GM23338 (cell line): Measurements from ENCODE around the gene DCDC1. TPM values are rescaled to one million over a fixed set of nuclear protein-coding genes. Genes with fewer than 3 reads are reported as not detected.

ENCODE experiments used
- ATAC-seq: fragments of 200-7000 bp; cut with Tn5 transposase; 3 replicates; pipeline ENCODE4 v1.9.1; 2020
- DNase-seq: peaks from one replicate; pipeline ENCODE4 v3.0.0-alpha.2; 2015; ENCODE audit warnings: low spot score
- H2AFZ ChIP-seq: fragments of 200-600 bp; sonication (generic); 2 replicates; pipeline ENCODE4 v1.8.0; 2016; ENCODE audit warnings: antibody characterized with exemption, mild to moderate bottlenecking, moderate library complexity
- H3F3A ChIP-seq: fragments of 200-600 bp; sonication (generic); replicated peaks from 2 replicates; pipeline ENCODE4 v1.8.0; 2017; ENCODE audit warnings: antibody characterized with exemption, mixed run types, low read depth
- H3K27ac ChIP-seq: fragments of 200-600 bp; sonication (generic); 2 replicates; pipeline ENCODE4 v1.6.1; 2016; ENCODE audit warnings: low read depth
- H3K27me3 ChIP-seq: fragments of 200-600 bp; sonication (generic); 2 replicates; pipeline ENCODE4 v1.8.0; 2016; ENCODE audit warnings: mild to moderate bottlenecking, mixed run types, moderate library complexity; ENCODE audit not compliant: insufficient read depth
- H3K36me3 ChIP-seq: fragments of 200-600 bp; sonication (generic); 2 replicates; pipeline ENCODE4 v1.8.0; 2016; ENCODE audit warnings: mild to moderate bottlenecking; ENCODE audit not compliant: insufficient read depth
- H3K4me1 ChIP-seq: fragments of 200-600 bp; sonication (generic); 2 replicates; pipeline ENCODE4 v1.8.0; 2016; ENCODE audit warnings: mild to moderate bottlenecking, moderate library complexity; ENCODE audit not compliant: insufficient read depth
- H3K4me2 ChIP-seq: fragments of 200-600 bp; sonication (generic); 2 replicates; pipeline ENCODE4 v1.7.1; 2017; ENCODE audit warnings: mixed run types
- H3K4me3 ChIP-seq: fragments of 200-600 bp; sonication (generic); 2 replicates; pipeline ENCODE4 v1.6.1; 2016; ENCODE audit warnings: mixed run types
- H3K79me2 ChIP-seq: fragments of 200-600 bp; sonication (generic); replicated peaks from 2 replicates; pipeline ENCODE4 v1.8.0; 2017; ENCODE audit warnings: mild to moderate bottlenecking; ENCODE audit not compliant: insufficient read depth
- H3K9me2 ChIP-seq: fragments of 200-600 bp; sonication (generic); 2 replicates; pipeline ENCODE4 v1.8.0; 2017; ENCODE audit not compliant: insufficient read depth
- H4K20me1 ChIP-seq: fragments of 200-600 bp; sonication (generic); replicated peaks from 2 replicates; pipeline ENCODE4 v1.8.0; 2017; ENCODE audit warnings: mild to moderate bottlenecking; ENCODE audit not compliant: insufficient read depth
- H3K27ac Mint-ChIP-seq: 2 replicates; pipeline ENCODE4 v1.8.0; 2020; ENCODE audit warnings: inconsistent platforms, mild to moderate bottlenecking, moderate library complexity, mixed read lengths
- H3K27me3 Mint-ChIP-seq: 3 replicates; pipeline ENCODE4 v1.8.0; 2022; ENCODE audit warnings: low read depth, mild to moderate bottlenecking, moderate library complexity, mixed read lengths, inconsistent platforms; ENCODE audit not compliant: insufficient read depth, poor library complexity
- H3K36me3 Mint-ChIP-seq: 3 replicates; pipeline ENCODE4 v1.8.0; 2021; ENCODE audit warnings: low read depth, mild to moderate bottlenecking, inconsistent platforms, moderate library complexity, mixed read lengths
- H3K4me1 Mint-ChIP-seq: 3 replicates; pipeline ENCODE4 v1.8.0; 2020; ENCODE audit warnings: mild to moderate bottlenecking, inconsistent platforms, mixed read lengths
- H3K4me3 Mint-ChIP-seq: 3 replicates; pipeline ENCODE4 v1.8.0; 2021; ENCODE audit warnings: moderate library complexity, mild to moderate bottlenecking, inconsistent platforms, mixed read lengths
- H3K9me3 Mint-ChIP-seq: 3 replicates; pipeline ENCODE4 v1.8.0; 2020; ENCODE audit warnings: moderate library complexity, mild to moderate bottlenecking, inconsistent platforms, mixed read lengths
- JUNB ChIP-seq: IDR thresholded peaks from one replicate; pipeline ENCODE4 v1.6.1; 2016; ENCODE audit warnings: antibody characterized with exemption; ENCODE audit not compliant: unreplicated experiment
- ZNF331 ChIP-seq: fragments of 250-450 bp; sonication (Bioruptor Pico); IDR thresholded peaks from 2 replicates; pipeline ENCODE4 v1.5.0; 2020; ENCODE audit warnings: low read depth, mild to moderate bottlenecking, moderate library complexity
- ZNF462 ChIP-seq: fragments of 250-450 bp; sonication (Bioruptor Pico); IDR thresholded peaks from 2 replicates; pipeline ENCODE4 v1.5.0; 2020; ENCODE audit warnings: mild to moderate bottlenecking, moderate library complexity
- polyA plus RNA-seq: library from polyadenylated mRNA; unstranded; fragments of >200 nt; fragmentation: Nextera tagmentation; extraction: Ambion mirVana; gene quantifications from 2 replicates; pipeline ENCODE4 v1.2.1, GENCODE V29; 2016
- total RNA-seq: library from RNA; depleted of rRNA; stranded (reverse); fragments of >200 nt; shearing (Covaris generic); gene quantifications from 2 replicates; pipeline ENCODE4 v1.2.3, GENCODE V29; 2014
- TF ChIP-seq, protein P1 (sequence below), 2 experiments: fragments of 200-600 bp in 1 of 2; sonication (generic) in 1 of 2; conservative IDR thresholded peaks; 2 replicates each; pipeline versions ENCODE4 v1.5.1 to v1.6.1; 2016 to 2017; ENCODE audit warnings: antibody characterized with exemption in 2 of 2, low read depth in 2 of 2, mild to moderate bottlenecking in 2 of 2, moderate library complexity in 1 of 2
- TF ChIP-seq, protein P2 (sequence below): IDR thresholded peaks from one replicate; pipeline ENCODE4 v1.6.1; 2018; ENCODE audit warnings: antibody characterized with exemption; ENCODE audit not compliant: unreplicated experiment

The DCDC1 gene
- total and polyA plus RNA-seq, 2 experiments from 2014 or later: 0.56 to 0.58 TPM

DNA sequence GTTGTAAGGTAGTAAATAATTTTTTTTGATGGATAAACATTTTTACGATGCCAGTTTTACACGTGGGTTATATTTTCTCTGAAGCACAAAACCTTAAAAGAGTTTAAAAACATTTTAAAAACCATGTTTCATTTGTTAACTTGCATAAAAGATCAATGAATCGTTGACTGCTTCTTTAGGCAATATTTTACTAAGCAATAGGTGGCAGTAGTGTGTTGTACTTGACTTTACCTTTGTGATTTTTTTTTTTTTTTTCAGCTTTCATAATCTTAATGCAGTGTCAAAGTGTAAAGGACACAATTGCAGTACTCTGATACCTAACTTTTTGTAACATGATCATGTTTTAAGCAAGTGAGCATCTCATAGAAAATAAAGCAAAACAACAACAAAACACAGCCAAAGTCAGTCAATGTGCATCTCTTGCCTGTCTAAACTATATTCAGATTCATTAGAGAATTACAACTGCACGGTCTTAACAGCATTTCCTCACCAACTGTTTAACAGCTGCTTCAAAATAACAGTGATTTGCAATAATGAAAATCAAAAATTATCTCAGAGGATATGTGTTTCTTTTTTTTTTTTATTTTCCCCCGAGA lies 27.8 kb upstream of the DCDC1 start:
- Histone ChIP-seq H3K36me3 (0 out of 2 replicates have a peak, but pooled peaks cover 5% of the 10 kb centered on the region), H3K4me2 (no peak overlapping the region), H2AFZ (no peak overlapping the region), H3K27me3 (no peaks in the 10 kb centered on the region), H3K9me2 (no peaks in the 10 kb centered on the region), H3F3A (no peaks in the 10 kb centered on the region), H4K20me1 (no peaks in the 10 kb centered on the region), H3K4me1 (no peaks in the 10 kb centered on the region), H3K79me2 (no peaks in the 10 kb centered on the region), H3K27ac (no peak overlapping the region), H3K4me3 (no peak overlapping the region)
- Mint-ChIP-seq H3K27me3 (no peaks in the 10 kb centered on the region), H3K4me1 (peaks cover 3% of the 10 kb centered on the region; the same call in 1 of the 3 replicates), H3K4me3 (no peak overlapping the region), H3K27ac (no peak overlapping the region), H3K36me3 (peaks cover 27% of the 10 kb centered on the region), H3K9me3 (0 out of 3 replicates have a peak, but pooled peaks cover 4% of the 10 kb centered on the region)
- ATAC-seq (no peak), DNase-seq (peak; percentile 56)
- TF ChIP-seq JUNB (no peak), ZNF462 (CRISPR knock-in tag) (no peak), ZNF331 (no peak)
- TF ChIP-seq, protein P1, sequence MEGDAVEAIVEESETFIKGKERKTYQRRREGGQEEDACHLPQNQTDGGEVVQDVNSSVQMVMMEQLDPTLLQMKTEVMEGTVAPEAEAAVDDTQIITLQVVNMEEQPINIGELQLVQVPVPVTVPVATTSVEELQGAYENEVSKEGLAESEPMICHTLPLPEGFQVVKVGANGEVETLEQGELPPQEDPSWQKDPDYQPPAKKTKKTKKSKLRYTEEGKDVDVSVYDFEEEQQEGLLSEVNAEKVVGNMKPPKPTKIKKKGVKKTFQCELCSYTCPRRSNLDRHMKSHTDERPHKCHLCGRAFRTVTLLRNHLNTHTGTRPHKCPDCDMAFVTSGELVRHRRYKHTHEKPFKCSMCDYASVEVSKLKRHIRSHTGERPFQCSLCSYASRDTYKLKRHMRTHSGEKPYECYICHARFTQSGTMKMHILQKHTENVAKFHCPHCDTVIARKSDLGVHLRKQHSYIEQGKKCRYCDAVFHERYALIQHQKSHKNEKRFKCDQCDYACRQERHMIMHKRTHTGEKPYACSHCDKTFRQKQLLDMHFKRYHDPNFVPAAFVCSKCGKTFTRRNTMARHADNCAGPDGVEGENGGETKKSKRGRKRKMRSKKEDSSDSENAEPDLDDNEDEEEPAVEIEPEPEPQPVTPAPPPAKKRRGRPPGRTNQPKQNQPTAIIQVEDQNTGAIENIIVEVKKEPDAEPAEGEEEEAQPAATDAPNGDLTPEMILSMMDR (conservative IDR thresholded peaks at IDR 0.05; ENCODE audit: low read depth in 2 of 2): peak in 1 of 2 experiments; percentile 78
- TF ChIP-seq, protein P2, sequence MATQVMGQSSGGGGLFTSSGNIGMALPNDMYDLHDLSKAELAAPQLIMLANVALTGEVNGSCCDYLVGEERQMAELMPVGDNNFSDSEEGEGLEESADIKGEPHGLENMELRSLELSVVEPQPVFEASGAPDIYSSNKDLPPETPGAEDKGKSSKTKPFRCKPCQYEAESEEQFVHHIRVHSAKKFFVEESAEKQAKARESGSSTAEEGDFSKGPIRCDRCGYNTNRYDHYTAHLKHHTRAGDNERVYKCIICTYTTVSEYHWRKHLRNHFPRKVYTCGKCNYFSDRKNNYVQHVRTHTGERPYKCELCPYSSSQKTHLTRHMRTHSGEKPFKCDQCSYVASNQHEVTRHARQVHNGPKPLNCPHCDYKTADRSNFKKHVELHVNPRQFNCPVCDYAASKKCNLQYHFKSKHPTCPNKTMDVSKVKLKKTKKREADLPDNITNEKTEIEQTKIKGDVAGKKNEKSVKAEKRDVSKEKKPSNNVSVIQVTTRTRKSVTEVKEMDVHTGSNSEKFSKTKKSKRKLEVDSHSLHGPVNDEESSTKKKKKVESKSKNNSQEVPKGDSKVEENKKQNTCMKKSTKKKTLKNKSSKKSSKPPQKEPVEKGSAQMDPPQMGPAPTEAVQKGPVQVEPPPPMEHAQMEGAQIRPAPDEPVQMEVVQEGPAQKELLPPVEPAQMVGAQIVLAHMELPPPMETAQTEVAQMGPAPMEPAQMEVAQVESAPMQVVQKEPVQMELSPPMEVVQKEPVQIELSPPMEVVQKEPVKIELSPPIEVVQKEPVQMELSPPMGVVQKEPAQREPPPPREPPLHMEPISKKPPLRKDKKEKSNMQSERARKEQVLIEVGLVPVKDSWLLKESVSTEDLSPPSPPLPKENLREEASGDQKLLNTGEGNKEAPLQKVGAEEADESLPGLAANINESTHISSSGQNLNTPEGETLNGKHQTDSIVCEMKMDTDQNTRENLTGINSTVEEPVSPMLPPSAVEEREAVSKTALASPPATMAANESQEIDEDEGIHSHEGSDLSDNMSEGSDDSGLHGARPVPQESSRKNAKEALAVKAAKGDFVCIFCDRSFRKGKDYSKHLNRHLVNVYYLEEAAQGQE: no peak
